T-helper 2 cell treated with Interferon-gamma antibody and Interleukin-4, amounts not matched to agents 100 ng/mL and 5 ng/mL, for 36 hours (primary cell): ENCODE measurements around the gene UBA7. TPM values are rescaled to one million over a fixed set of nuclear protein-coding genes. Genes with fewer than 3 reads are reported as not detected.
"Not testable (repeated sequence)": the region's sequence is repeated elsewhere in the genome, so short reads cannot be mapped to it uniquely, and the experiment has no call there.

Experiments used
- intact Hi-C: fragments of 100-400 bp; cut with micrococcal nuclease; formaldehyde crosslinking; loops from one replicate; pipeline ENCODE4 v1.15.1; 2023
- total RNA-seq: library from RNA; stranded (reverse); gene quantifications from 2 replicates; pipeline ENCODE4 v1.2.3, GENCODE V29; 2022

UBA7 gene
- 213 and 218 TPM in 2 replicates for total RNA-seq

- intact Hi-C loops: no loop called here
Observed at GRCh38 chr3:49813497-49814174, at the start of gene UBA7. TSS of gene UBA7 (minus strand) at chr3:49813953. CDS start at chr3:49813787, 166 bp downstream.

- intact Hi-C loops: loop anchor here (5.0 kb wide), 1 partner anchor 72 kb away; the partner anchor contains the start of gene IP6K1
Observed at GRCh38 chr3:49859576-49860305, 46.0 kb upstream of the UBA7 start.

- intact Hi-C loops: loop anchor here (1.0 to 5.0 kb wide), 3 partner anchors 48 to 84 kb away; partner anchors contain the start of genes IP6K1 and RBM6
Observed at GRCh38 chr3:49856181-49857005, 42.6 kb upstream of the UBA7 start, which contains the start of gene TRAIP. TSS of gene TRAIP (minus strand) at chr3:49856564. CDS start at chr3:49856453, 111 bp downstream.

- intact Hi-C loops: loop anchor here (1.0 to 5.0 kb wide), 3 partner anchors 49 to 85 kb away; partner anchors contain the start of genes IP6K1 and RBM6
Observed at GRCh38 chr3:49855662-49856061, 41.9 kb upstream of the UBA7 start.

GRCh38 chr3:49845694-49846093, 31.9 kb upstream of the UBA7 start:
- intact Hi-C loops: no loop called here

- intact Hi-C loops: no loop called here
Observed at GRCh38 chr3:49844464-49845183, 30.9 kb upstream of the UBA7 start.

GRCh38 chr3:49842843-49843517, 29.2 kb upstream of the UBA7 start:
- intact Hi-C loops: no loop called here

GRCh38 chr3:49841806-49842205, 28.1 kb upstream of the UBA7 start:
- intact Hi-C loops: no loop called here

- intact Hi-C loops: no loop called here
Observed at GRCh38 chr3:49841126-49841696, 27.5 kb upstream of the UBA7 start.

- intact Hi-C loops: no loop called here
Observed at GRCh38 chr3:49840388-49840787, 26.6 kb upstream of the UBA7 start.

GRCh38 chr3:49839193-49839809, 25.5 kb upstream of the UBA7 start:
- intact Hi-C loops: loop anchor here (1.0 kb wide), 2 partner anchors 37 to 116 kb away; partner anchors contain the start of gene GMPPB

- intact Hi-C loops: no loop called here
Observed at GRCh38 chr3:49831341-49831740, 17.6 kb upstream of the UBA7 start.

GRCh38 chr3:49826016-49826415, 12.3 kb upstream of the UBA7 start:
- intact Hi-C loops: no loop called here

GRCh38 chr3:49823131-49823530, 9.4 kb upstream of the UBA7 start:
- intact Hi-C loops: not testable (repeated sequence)

- intact Hi-C loops: no loop called here
Observed at GRCh38 chr3:49812916-49813496, 747 bp downstream of the UBA7 start.

GRCh38 chr3:49807431-49808114, 6.2 kb downstream of the UBA7 start:
- intact Hi-C loops: no loop called here

GRCh38 chr3:49806850-49807249, 6.9 kb downstream of the UBA7 start:
- intact Hi-C loops: no loop called here

- intact Hi-C loops: no loop called here
Observed at GRCh38 chr3:49805897-49806701, 7.7 kb downstream of the UBA7 start.
